ENCODE measurements around the gene DNAJC6. TPM values are rescaled to one million over a fixed set of nuclear protein-coding genes. Genes with fewer than 3 reads are reported as not detected.

DNAJC6 gene
- total RNA-seq, 2 donors from 2014 or later: 1.6 to 10.0 TPM

GRCh38 chr1:65386439-65386838 is 77.1 kb downstream of the DNAJC6 start:
- Mint-ChIP-seq H3K4me3 (no peak overlapping the region), H3K27ac (no peak overlapping the region), H3K9me3 (no peaks in the 10 kb centered on the region), H3K4me1 (ENCODE audit: low read depth in 2 of 2) (peaks cover 0 to 5% of the 10 kb centered on the region in 2 donors), H3K27me3 (peaks cover 13 to 15% of the 10 kb centered on the region in 2 donors), H3K36me3 (peaks cover 7% of the 10 kb centered on the region)
- DNase-seq (ENCODE audit: low spot score) (no peak), ATAC-seq (no peak)

- DNase-seq (ENCODE audit: low spot score): no peak
- ATAC-seq: no peak
- peaks cover 7% of the 10 kb centered on the region for H3K36me3 Mint-ChIP-seq
These were observed 78.5 kb downstream of the DNAJC6 start for GRCh38 chr1:65387821-65388220.

GRCh38 chr1:65388908-65389695 is 79.8 kb downstream of the DNAJC6 start:
- H3K4me1 Mint-ChIP-seq (ENCODE audit: low read depth in 2 of 2): peaks cover 0 to 12% of the 10 kb centered on the region in 2 donors
- peaks cover 0 to 8% of the 10 kb centered on the region in 2 donors for H3K27me3 Mint-ChIP-seq
- no peak for ATAC-seq
- no peak for DNase-seq (ENCODE audit: low spot score)
- H3K27ac Mint-ChIP-seq: peak overlapping the region in 1 of 2 donors; percentile 42
- H3K4me3 Mint-ChIP-seq: peak overlapping the region; percentile 10
- H3K9me3 Mint-ChIP-seq: no peaks in the 10 kb centered on the region
- peaks cover 7% of the 10 kb centered on the region for H3K36me3 Mint-ChIP-seq

More at GRCh38 chr1:65387821-65388220, 78.5 kb downstream of the DNAJC6 start:
- H3K4me1 Mint-ChIP-seq (ENCODE audit: low read depth in 2 of 2): peaks cover 0 to 5% of the 10 kb centered on the region in 2 donors
- H3K27me3 Mint-ChIP-seq: peaks cover 2 to 10% of the 10 kb centered on the region in 2 donors
- no peak overlapping the region for H3K27ac Mint-ChIP-seq
- no peak overlapping the region for H3K4me3 Mint-ChIP-seq
- H3K9me3 Mint-ChIP-seq: no peaks in the 10 kb centered on the region

GRCh38 chr1:65392497-65392896 is 83.2 kb downstream of the DNAJC6 start:
- DNase-seq (ENCODE audit: low spot score): no peak
- Mint-ChIP-seq H3K27me3 (peaks cover 2 to 6% of the 10 kb centered on the region in 2 donors), H3K36me3 (peaks cover 5% of the 10 kb centered on the region), H3K4me3 (no peak overlapping the region), H3K27ac (peak overlapping the region; percentile 9 to 85), H3K4me1 (ENCODE audit: low read depth in 2 of 2) (peaks cover 4 to 35% of the 10 kb centered on the region in 2 donors), H3K9me3 (no peaks in the 10 kb centered on the region)
- no peak for ATAC-seq

- peak overlapping the region; percentile 51 for H3K4me3 Mint-ChIP-seq
- H3K36me3 Mint-ChIP-seq: no peaks in the 10 kb centered on the region
- peak overlapping the region in 1 of 2 donors; percentile 85 for H3K27ac Mint-ChIP-seq
- ATAC-seq (peak; percentile 87 to 88), DNase-seq (ENCODE audit: low spot score) (no peak)
- peaks cover 4 to 43% of the 10 kb centered on the region in 2 donors for H3K4me1 Mint-ChIP-seq (ENCODE audit: low read depth in 2 of 2)
- H3K9me3 Mint-ChIP-seq: no peaks in the 10 kb centered on the region
- peaks cover 4 to 11% of the 10 kb centered on the region in 2 donors for H3K27me3 Mint-ChIP-seq
These were observed 84.0 kb downstream of the DNAJC6 start for GRCh38 chr1:65393347-65393746.

GRCh38 chr1:65393928-65394327 is 84.6 kb downstream of the DNAJC6 start:
- ATAC-seq: no peak
- H3K27ac Mint-ChIP-seq: peak overlapping the region in 1 of 2 donors; percentile 85

GRCh38 chr1:65395887-65396612 is 86.7 kb downstream of the DNAJC6 start:
- peaks cover 13 to 16% of the 10 kb centered on the region in 2 donors for H3K27me3 Mint-ChIP-seq
- H3K36me3 Mint-ChIP-seq: no peaks in the 10 kb centered on the region
- ATAC-seq: peak; percentile 64 to 66
- H3K27ac Mint-ChIP-seq: peak overlapping the region; percentile 7 to 62
- peaks cover 4 to 40% of the 10 kb centered on the region in 2 donors for H3K4me1 Mint-ChIP-seq (ENCODE audit: low read depth in 2 of 2)
- no peaks in the 10 kb centered on the region for H3K9me3 Mint-ChIP-seq
- H3K4me3 Mint-ChIP-seq: peak overlapping the region; percentile 53
- DNase-seq (ENCODE audit: low spot score): no peak

More at GRCh38 chr1:65393928-65394327, 84.6 kb downstream of the DNAJC6 start:
- peak overlapping the region; percentile 51 for H3K4me3 Mint-ChIP-seq
- H3K27me3 Mint-ChIP-seq: peaks cover 4 to 12% of the 10 kb centered on the region in 2 donors
- H3K9me3 Mint-ChIP-seq: no peaks in the 10 kb centered on the region
- H3K4me1 Mint-ChIP-seq (ENCODE audit: low read depth in 2 of 2): peaks cover 4 to 46% of the 10 kb centered on the region in 2 donors
- H3K36me3 Mint-ChIP-seq: no peaks in the 10 kb centered on the region
- DNase-seq (ENCODE audit: low spot score): no peak

GRCh38 chr1:65398083-65398482 is 88.7 kb downstream of the DNAJC6 start:
- H3K27me3 Mint-ChIP-seq: peaks cover 14 to 19% of the 10 kb centered on the region in 2 donors
- peak overlapping the region in 1 of 2 donors; percentile 62 for H3K27ac Mint-ChIP-seq
- H3K36me3 Mint-ChIP-seq: no peaks in the 10 kb centered on the region
- H3K4me1 Mint-ChIP-seq (ENCODE audit: low read depth in 2 of 2): peaks cover 4 to 40% of the 10 kb centered on the region in 2 donors
- DNase-seq (ENCODE audit: low spot score) (no peak), ATAC-seq (peak in 1 of 2 donors; percentile 48)
- H3K9me3 Mint-ChIP-seq: no peaks in the 10 kb centered on the region
- peak overlapping the region; percentile 9 for H3K4me3 Mint-ChIP-seq

- Mint-ChIP-seq H3K4me3 (no peak overlapping the region), H3K4me1 (ENCODE audit: low read depth in 2 of 2) (peaks cover 4 to 35% of the 10 kb centered on the region in 2 donors), H3K27me3 (peaks cover 14 to 19% of the 10 kb centered on the region in 2 donors), H3K9me3 (no peaks in the 10 kb centered on the region), H3K36me3 (no peaks in the 10 kb centered on the region), H3K27ac (no peak overlapping the region)
- ATAC-seq (no peak), DNase-seq (ENCODE audit: low spot score) (no peak)
These were observed 89.7 kb downstream of the DNAJC6 start for GRCh38 chr1:65399003-65399402.

GRCh38 chr1:65401612-65402011 is 92.3 kb downstream of the DNAJC6 start:
- no peaks in the 10 kb centered on the region for H3K9me3 Mint-ChIP-seq
- H3K27ac Mint-ChIP-seq: no peak overlapping the region
- DNase-seq (ENCODE audit: low spot score) (no peak), ATAC-seq (no peak)
- no peak overlapping the region for H3K4me3 Mint-ChIP-seq
- H3K4me1 Mint-ChIP-seq (ENCODE audit: low read depth in 2 of 2): peaks cover 0 to 19% of the 10 kb centered on the region in 2 donors
- no peaks in the 10 kb centered on the region for H3K36me3 Mint-ChIP-seq
- peaks cover 23 to 27% of the 10 kb centered on the region in 2 donors for H3K27me3 Mint-ChIP-seq

- H3K4me3 Mint-ChIP-seq: no peak overlapping the region
- H3K27me3 Mint-ChIP-seq: peaks cover 26 to 29% of the 10 kb centered on the region in 2 donors
- DNase-seq (ENCODE audit: low spot score) (no peak), ATAC-seq (no peak)
- peaks cover 4% of the 10 kb centered on the region for H3K36me3 Mint-ChIP-seq
- H3K4me1 Mint-ChIP-seq (ENCODE audit: low read depth in 2 of 2): no peaks in the 10 kb centered on the region
- no peaks in the 10 kb centered on the region for H3K9me3 Mint-ChIP-seq
- H3K27ac Mint-ChIP-seq: no peak overlapping the region
These were observed 95.6 kb downstream of the DNAJC6 start for GRCh38 chr1:65404941-65405340.

- no peaks in the 10 kb centered on the region for H3K4me1 Mint-ChIP-seq (ENCODE audit: low read depth in 2 of 2)
- no peak overlapping the region for H3K27ac Mint-ChIP-seq
- no peaks in the 10 kb centered on the region for H3K9me3 Mint-ChIP-seq
- no peak overlapping the region for H3K4me3 Mint-ChIP-seq
- H3K27me3 Mint-ChIP-seq: peaks cover 26 to 32% of the 10 kb centered on the region in 2 donors
- peaks cover 7% of the 10 kb centered on the region for H3K36me3 Mint-ChIP-seq
- no peak for DNase-seq (ENCODE audit: low spot score)
- no peak for ATAC-seq
These were observed 98.5 kb downstream of the DNAJC6 start for GRCh38 chr1:65407877-65408276.

- Mint-ChIP-seq H3K27me3 (peaks cover 26 to 30% of the 10 kb centered on the region in 2 donors), H3K36me3 (peaks cover 7% of the 10 kb centered on the region), H3K4me1 (ENCODE audit: low read depth in 2 of 2) (no peaks in the 10 kb centered on the region), H3K27ac (no peak overlapping the region), H3K4me3 (no peak overlapping the region), H3K9me3 (no peaks in the 10 kb centered on the region)
- ATAC-seq (no peak), DNase-seq (ENCODE audit: low spot score) (no peak)
These were observed 100.0 kb downstream of the DNAJC6 start for GRCh38 chr1:65409314-65409713.

Data from natural killer cell treated with Interleukin-12 subunit alpha and Interleukin-12 subunit beta and Interleukin-15 and Interleukin-18, amount 100 ng/mL, for 72 hours (primary cell).